GM21526 (cell line): ENCODE data around the gene AFF1.

Source experiments
- ATAC-seq: cut with Tn5 transposase; IDR thresholded peaks from one replicate; pipeline ENCODE4 v1.9.1; 2021; ENCODE audit warnings: moderate library complexity; ENCODE audit not compliant: unreplicated experiment, low FRiP score

Gene AFF1

DNA sequence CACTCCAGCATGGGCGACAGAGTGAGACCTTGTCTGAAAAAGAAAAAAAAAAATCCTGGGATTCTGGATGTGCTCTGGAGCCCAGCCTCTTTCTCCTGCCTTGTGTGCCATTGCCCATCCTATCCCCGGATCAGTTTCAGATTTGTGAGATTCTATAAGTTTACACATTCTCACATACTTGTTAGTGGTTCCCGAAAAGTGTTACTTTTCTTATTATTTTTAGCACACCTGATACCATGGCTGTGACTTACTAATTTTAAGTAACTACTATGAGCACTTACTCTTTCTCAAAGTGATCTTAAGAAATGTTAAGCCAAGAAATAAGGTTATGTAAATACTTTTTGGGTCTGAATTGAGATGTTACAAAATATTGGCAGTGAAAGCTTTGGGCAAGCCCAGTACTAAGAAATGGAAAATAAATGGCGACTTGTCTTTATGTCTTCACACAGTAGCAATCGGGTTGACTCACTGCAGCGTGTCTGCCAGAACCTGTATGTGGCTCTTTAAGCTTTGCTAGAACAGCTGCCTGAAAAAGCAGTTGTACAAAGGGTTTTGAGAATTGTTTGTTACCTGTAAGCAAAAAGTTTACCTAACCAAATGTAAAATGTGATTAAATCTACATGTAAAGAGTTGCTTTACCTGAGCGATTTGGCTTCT, 166.9 kb downstream of the AFF1 start:
- no peak for ATAC-seq

DNA sequence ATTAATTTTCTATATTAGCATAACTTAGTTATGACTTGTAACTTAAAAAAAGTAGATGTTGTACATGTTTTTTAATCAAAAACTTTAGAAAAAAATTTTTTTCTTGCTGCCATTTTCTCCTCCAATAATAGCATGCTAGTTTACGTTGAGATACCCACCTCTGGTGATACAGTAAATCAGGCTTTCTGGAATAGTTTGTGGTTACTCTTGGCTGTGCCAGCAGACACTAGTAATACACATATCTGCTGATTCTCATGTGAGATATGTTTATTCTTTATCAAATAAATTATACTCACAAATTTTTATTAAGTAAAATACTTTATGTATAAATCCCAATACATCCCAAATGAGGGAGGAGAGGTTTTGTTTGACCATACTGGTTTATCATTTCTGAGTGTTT, 168.3 kb downstream of the AFF1 start:
- no peak for ATAC-seq

GRCh38 chr4:87103691-87104187, 168.9 kb downstream of the AFF1 start:
- no peak for ATAC-seq

- ATAC-seq: no peak
These were observed 170.5 kb downstream of the AFF1 start for GRCh38 chr4:87105101-87105845.

- no peak for ATAC-seq
These were observed 173.3 kb downstream of the AFF1 start for GRCh38 chr4:87108142-87108546.

DNA sequence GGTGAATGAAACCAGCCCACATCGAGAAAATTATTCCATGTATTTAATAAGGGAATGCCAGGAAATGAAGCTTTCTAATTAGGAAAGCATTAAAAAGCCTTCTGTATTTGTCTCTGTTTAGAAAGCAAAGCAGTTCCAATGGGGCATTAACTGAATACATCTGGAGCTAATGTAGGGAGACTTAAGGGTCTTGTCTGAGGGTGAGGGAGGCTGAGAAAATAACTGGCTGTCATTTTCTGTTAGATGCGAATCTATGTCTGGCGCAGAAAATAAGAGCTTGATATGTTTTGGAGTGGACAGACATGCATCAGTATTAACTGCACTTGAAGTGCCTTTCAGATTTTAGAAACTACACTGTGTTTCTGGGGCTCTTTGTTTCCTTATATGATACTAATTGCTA, 174.3 kb downstream of the AFF1 start:
- no peak for ATAC-seq

DNA sequence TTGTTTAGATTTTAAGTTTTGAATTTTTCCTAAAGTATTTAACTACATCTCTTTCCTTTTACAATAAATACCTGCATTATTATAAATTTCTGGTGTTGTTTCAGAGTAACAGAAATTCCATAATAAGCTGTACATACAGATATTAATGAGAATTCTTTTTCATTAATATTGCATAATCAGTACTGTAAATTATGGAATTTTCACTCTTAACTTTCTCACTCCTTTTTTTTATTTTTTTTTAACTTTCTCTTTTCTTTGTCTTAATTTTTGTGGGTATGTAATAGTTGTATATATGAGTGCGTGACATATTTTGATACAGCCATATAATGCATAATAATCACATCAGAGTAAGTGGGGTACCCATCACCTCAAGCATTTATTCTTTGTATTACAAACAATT, 175.1 kb downstream of the AFF1 start:
- no peak for ATAC-seq

DNA sequence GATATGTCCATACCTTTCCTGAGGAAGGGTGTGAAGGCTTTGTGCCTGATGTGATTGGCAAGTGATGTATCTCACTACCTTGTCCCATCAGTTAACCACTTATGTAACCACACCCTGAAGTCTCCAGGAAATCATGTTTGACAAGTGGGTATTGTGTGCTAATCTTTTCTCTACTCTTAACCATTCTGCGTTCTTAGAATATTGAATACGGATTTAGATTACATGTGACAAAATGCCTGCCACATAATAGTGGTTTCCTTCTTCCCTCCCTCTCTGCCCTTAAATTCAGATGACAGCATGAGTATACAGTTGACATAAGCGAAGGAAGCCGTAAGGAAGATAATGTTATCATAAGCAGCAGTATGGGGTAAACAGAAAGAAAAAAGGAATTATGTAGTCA, 177.3 kb downstream of the AFF1 start:
- ATAC-seq: no peak

- ATAC-seq: no peak
These were observed 179.6 kb downstream of the AFF1 start for GRCh38 chr4:87114245-87115062.

DNA sequence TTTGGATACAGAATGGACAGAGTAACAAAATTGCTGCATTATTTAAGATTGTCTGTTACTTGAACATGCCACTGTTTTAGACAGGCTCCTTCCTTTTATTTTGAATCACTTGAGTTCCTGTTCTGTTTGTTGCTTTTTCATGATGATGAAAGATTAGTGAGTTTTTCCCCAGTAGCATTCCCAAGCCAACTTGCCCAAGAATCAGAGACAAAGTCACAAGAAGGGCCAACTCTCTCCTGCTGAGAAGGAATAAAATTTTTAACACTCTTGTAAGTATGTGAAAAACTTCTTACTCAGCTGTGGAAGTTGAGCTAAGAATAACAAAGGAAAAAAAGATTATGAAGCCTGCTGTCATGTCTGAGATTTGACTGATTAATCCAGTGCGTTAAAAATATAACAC, 181.4 kb downstream of the AFF1 start:
- no peak for ATAC-seq

DNA sequence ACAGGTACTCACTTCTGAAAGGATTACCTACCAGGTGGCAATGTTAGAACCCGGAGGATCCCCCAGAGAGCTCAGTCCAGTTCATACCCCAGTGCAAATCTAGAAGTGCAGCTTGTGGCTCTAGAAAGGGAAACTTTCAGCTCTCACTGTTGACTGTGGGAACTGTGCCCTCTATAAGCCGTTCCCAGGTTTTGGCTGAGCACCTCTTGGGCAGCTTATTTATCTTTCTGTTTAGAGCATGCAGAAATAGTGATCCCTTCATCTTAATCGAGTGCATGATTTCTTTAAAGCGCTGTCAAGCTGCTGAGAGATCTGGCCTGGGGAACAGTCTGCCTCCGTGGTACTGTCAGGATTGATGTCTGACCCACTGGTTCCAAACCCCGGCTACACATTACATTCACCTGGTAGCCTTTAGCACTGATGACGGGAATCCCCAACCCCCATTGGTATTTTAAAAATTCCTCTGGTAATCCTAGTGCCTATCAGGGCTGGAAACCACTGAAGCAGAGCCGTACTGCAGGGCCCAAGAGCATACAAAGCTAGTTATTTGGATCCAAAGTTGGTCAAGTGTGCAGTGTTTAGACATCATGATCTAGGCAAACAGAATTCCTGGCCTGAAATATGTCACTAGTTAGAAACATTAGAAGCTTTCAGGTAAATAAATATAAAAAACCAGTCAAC, 182.4 kb downstream of the AFF1 start:
- ATAC-seq: no peak

- ATAC-seq: no peak
These were observed 182.9 kb downstream of the AFF1 start for GRCh38 chr4:87117732-87118075.

- ATAC-seq: no peak
These were observed 183.6 kb downstream of the AFF1 start for GRCh38 chr4:87118421-87118820.

DNA sequence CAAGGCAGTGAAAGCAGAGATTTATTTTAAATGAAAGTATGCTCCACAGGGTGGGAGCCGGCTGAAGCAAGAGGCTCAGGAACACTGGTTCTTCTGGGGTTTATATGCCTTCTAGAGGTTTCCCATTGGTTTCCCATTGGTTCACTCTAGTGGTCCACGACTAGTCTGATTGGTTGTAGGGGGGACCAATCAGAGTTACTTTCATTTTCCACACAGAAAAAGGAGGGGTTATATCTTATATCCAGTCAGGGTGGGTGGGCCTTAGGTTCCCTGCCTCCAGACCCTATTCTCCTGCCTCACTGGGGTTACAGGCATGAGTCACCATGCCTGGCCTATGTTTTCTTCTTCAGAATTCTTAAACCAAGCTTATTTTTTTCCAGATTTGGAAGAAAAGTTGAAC, 184.0 kb downstream of the AFF1 start:
- no peak for ATAC-seq

- no peak for ATAC-seq
These were observed 185.2 kb downstream of the AFF1 start for GRCh38 chr4:87120010-87120409.

GRCh38 chr4:87120411-87121162, 185.8 kb downstream of the AFF1 start:
- no peak for ATAC-seq

GRCh38 chr4:87121341-87122065, 186.7 kb downstream of the AFF1 start:
- ATAC-seq: no peak

GRCh38 chr4:87122252-87122651, 187.4 kb downstream of the AFF1 start:
- no peak for ATAC-seq

DNA sequence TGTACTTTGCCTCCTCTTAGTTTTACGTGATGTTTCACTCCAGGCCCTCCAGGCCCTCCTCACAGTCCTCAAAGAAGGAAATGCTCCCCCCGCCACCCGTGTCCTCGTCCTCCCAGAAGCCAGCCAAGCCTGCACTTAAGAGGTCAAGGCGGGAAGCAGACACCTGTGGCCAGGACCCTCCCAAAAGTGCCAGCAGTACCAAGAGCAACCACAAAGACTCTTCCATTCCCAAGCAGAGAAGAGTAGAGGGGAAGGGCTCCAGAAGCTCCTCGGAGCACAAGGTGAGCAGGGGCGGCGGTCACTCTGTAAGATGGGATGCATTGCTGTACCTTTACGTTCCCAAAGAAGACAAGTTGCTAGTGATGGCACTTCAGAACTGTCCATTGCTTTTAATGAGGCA, 191.2 kb downstream of the AFF1 start:
- ATAC-seq: no peak
